ENCODE results near the gene B3GALNT2. TPM values are rescaled to one million over a fixed set of nuclear protein-coding genes. Genes with fewer than 3 reads are reported as not detected.

B3GALNT2 gene
- total RNA-seq, 2 experiments from 2014 or later, result 10.7 to 13.1 TPM

GRCh38 chr1:235503403-235504121 is 690 bp downstream of the B3GALNT2 start:
- intact Hi-C loops (cut with micrococcal nuclease), result no loop called here
- peaks cover 30% of the 10 kb centered on the region for H3K4me1 Mint-ChIP-seq (ENCODE audit: low read depth)
- H3K27ac Mint-ChIP-seq, result peak overlapping the region; percentile 85
- no peaks in the 10 kb centered on the region for H3K9me3 Mint-ChIP-seq
- peak; percentile 39 for DNase-seq
- H3K4me3 Mint-ChIP-seq, result peak overlapping the region; percentile 89
- no peaks in the 10 kb centered on the region for H3K27me3 Mint-ChIP-seq
- no peak for ATAC-seq
- CTCF ChIA-PET, result interaction anchor here (1.1 to 3.8 kb wide), 11 partner anchors 9 to 469 kb away, joined by 3 to 19 read pairs (median 4); no protein-coding TSS in a partner anchor
- POLR2A ChIA-PET, result interaction anchor here (0.5 to 2.7 kb wide), 14 partner anchors 9 to 1099 kb away, joined by 3 to 9 read pairs (median 4); partner anchors contain the start of gene TBCE
- H3K36me3 Mint-ChIP-seq (ENCODE audit: low read depth), result peaks cover 1% of the 10 kb centered on the region
- TF ChIP-seq CTCF (IDR thresholded peaks at IDR 0.05), result no peak

- no peak for ATAC-seq
- intact Hi-C loops (cut with micrococcal nuclease), result no loop called here
- no peak for TF ChIP-seq CTCF (IDR thresholded peaks at IDR 0.05)
- Mint-ChIP-seq H3K4me1 (ENCODE audit: low read depth) (peaks cover 30% of the 10 kb centered on the region), H3K36me3 (ENCODE audit: low read depth) (peaks cover 1% of the 10 kb centered on the region), H3K27me3 (no peaks in the 10 kb centered on the region), H3K4me3 (peak overlapping the region; percentile 89), H3K27ac (peak overlapping the region; percentile 85), H3K9me3 (no peaks in the 10 kb centered on the region)
- DNase-seq, result no peak
- POLR2A ChIA-PET, result interaction anchor here (0.8 to 1.5 kb wide), 2 partner anchors 9 to 26 kb away, joined by 3 to 4 read pairs; no protein-coding TSS in a partner anchor
- CTCF ChIA-PET, result interaction anchor here (0.8 to 3.8 kb wide), 4 partner anchors 8 to 13 kb away, joined by 3 to 18 read pairs (median 5); no protein-coding TSS in a partner anchor
These were observed 1.4 kb downstream of the B3GALNT2 start for GRCh38 chr1:235502601-235503402.

- intact Hi-C loops (cut with micrococcal nuclease), result no loop called here
- Mint-ChIP-seq H3K27ac (no peak overlapping the region), H3K4me3 (no peak overlapping the region), H3K9me3 (no peaks in the 10 kb centered on the region), H3K4me1 (ENCODE audit: low read depth) (peaks cover 21% of the 10 kb centered on the region), H3K27me3 (no peaks in the 10 kb centered on the region), H3K36me3 (ENCODE audit: low read depth) (peaks cover 1% of the 10 kb centered on the region)
- no peak for TF ChIP-seq CTCF (IDR thresholded peaks at IDR 0.05)
- ChIA-PET POLR2A (no interaction called here), CTCF (no interaction called here)
- DNase-seq (no peak), ATAC-seq (no peak)
These were observed 3.2 kb downstream of the B3GALNT2 start for GRCh38 chr1:235500971-235501540.

- no peaks in the 10 kb centered on the region for H3K27me3 Mint-ChIP-seq
- ATAC-seq (no peak), DNase-seq (no peak)
- POLR2A ChIA-PET, result interaction anchor here (1.0 kb wide), 1 partner anchor 9 kb away, joined by 9 read pairs; the partner anchor contains the start of gene B3GALNT2
- H3K9me3 Mint-ChIP-seq, result no peaks in the 10 kb centered on the region
- peaks cover 24% of the 10 kb centered on the region for H3K36me3 Mint-ChIP-seq (ENCODE audit: low read depth)
- TF ChIP-seq CTCF (IDR thresholded peaks at IDR 0.05), result no peak
- peaks cover 22% of the 10 kb centered on the region for H3K4me1 Mint-ChIP-seq (ENCODE audit: low read depth)
- CTCF ChIA-PET, result interaction anchor here (1.0 kb wide), 1 partner anchor 8 kb away, joined by 4 read pairs; the partner anchor contains the start of gene B3GALNT2
- H3K27ac Mint-ChIP-seq, result no peak overlapping the region
- intact Hi-C loops (cut with micrococcal nuclease), result no loop called here
- H3K4me3 Mint-ChIP-seq, result no peak overlapping the region
These were observed 8.7 kb downstream of the B3GALNT2 start for GRCh38 chr1:235495551-235495950.

Measured in activated CD8-positive, alpha-beta T cell treated with anti-CD3 and anti-CD28 coated beads for 36 hours (primary cell).